ENCODE measurements around the gene SLC16A5. TPM values are rescaled to one million over a fixed set of nuclear protein-coding genes. Genes with fewer than 3 reads are reported as not detected.

Gene SLC16A5
- total RNA-seq, 1 donor from 2014 or later, result 3.9 TPM

DNA sequence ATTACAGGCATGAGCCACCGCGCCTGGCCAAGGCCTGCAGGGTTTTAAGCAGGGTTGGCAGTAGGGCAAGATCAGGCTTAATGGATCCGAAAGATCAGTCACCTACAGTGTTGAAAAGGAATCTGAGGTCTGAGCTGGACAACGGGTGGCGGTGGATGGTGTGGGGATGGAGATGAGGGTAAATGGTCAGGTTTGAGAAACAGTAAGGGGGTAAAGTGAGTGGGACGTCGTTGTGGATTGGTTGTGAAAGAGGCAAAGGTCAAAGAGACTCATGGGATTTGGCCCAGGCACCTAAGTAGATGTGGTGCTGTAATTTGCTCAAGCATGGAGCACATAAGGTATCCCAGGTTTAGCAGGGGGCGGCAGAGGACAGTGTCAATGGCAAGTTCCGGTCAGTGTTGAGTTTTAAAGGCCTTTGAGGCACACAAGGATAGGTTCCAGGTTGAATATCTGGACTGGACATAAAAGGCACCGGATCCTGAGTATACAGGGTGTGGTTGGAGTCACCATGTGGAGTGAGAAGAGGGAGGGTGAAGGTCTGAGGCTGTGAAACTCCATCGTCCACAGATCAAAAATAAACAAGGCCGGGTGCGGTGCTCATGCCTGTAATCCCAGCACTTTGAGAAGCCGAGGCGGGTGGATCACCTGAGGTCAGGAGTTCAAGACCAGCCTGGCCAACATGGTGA, 1.1 kb upstream of the SLC16A5 start:
- no peak for DNase-seq (ENCODE audit: low read depth in 2 of 2)

DNA sequence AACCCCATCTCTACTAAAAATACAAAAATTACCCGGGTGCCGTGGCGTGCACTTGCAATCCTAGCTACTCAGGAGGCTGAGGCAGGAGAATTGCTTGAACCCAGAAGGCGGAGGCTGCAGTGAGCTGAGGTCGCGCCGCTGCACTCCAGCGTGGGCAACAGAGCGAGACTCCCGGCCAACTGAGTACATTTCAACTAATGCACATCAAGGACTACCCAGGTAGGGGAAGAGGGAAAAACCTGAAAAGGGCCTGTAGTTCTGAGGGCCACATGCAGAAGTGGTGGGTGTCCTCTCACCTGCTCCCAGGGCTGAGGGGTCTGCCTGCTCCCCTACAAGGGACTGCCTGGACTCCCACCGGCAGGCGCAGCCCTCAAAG, 584 bp upstream of the SLC16A5 start:
- no peak for DNase-seq (ENCODE audit: low read depth in 2 of 2)

DNA sequence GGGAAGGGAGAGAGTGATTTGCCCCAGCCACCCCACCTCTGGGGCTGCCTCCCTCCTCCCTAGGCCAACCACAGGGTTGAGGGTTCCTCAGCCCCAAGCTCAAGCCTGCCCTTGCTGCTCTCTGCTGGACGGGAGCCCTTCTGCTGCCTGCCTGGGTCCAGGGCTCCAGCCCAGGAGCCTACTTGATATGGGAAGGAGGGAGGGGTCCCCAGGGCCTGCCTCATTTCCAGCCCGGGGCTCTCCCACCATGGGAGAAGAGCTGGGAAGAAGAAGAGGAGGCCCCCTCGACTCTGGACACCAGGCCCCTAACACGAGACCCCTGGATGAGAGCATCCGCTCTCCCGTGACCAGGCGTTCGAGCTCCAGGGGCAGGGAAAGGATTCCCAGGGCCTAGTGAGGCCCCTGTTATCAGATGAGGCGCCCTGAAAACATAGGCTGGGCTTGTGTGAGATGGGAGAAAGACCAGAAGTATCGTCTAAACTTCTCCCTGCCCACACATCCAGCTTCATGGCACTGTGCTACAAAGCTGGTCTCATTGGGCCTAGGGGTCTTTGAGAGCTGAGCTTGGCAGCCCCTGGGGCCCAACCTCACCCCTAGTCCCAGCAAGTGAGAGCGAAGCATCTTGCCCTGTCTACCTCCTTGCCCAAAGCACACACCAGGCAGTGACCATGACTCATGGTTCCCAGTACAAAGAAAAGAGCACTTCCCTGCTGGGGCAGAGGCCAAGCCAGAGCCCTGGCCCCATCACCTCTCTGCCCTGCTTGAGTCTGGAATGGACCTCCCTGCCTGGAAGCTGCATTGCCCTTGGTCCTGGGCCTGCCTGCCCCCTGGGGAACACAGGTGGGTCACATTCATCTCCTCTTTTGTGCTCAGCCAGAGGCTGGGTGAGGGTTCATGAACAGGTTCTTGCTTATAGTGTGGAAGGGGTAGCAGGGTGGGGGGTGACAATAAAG, 987 bp downstream of the SLC16A5 start:
- DNase-seq (ENCODE audit: low read depth in 2 of 2), result peak in 1 of 2 donors; percentile 60

DNA sequence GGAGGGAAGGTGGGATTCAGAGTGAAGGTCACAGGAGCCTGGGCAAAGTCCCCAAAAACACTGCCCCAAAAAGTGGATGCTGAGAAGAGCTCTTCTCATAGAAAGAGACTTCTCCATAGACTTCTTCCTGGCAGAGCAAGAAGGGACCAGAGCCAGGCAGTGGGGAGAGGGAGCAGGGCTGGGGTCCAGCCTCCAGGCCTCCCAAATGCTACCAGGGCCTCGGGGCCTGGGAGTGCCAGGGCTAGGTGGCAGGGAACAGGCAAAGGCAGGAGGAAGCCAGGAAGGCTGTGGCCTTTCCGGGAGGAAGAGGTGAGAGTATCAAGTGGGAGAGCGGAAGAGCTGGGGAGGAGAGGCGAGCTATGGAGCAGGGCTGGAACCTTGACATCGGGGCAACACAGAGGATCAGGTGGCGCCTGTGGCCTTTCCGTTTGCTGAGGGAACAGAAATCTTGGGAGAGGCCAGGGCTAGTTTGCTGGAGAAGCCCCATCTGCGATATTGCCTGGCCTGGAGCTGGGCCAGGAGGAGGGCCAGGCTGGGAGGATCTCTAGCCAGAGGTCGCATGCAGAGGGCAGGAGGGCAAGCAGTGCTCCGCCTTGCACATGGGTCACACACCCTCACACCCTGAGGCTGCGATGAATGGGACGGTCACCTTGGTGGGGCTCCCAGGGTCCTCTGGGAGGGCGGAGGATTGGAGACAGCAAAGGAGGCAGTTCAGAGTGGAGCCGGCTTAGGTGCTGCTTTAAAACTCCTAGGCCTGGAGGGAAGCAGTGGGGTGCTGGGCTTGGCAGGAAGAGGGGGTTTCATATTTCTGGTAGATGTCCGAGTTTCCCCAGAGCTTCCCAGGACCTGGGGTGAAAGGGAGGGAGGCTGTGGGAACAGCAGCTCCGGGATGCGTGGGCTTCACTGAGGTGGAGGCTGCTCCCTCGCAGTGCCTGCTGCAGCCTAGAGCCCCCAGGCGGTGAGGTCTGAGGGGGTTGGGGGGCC, 3.4 kb downstream of the SLC16A5 start:
- no peak for DNase-seq (ENCODE audit: low read depth in 2 of 2)

DNA sequence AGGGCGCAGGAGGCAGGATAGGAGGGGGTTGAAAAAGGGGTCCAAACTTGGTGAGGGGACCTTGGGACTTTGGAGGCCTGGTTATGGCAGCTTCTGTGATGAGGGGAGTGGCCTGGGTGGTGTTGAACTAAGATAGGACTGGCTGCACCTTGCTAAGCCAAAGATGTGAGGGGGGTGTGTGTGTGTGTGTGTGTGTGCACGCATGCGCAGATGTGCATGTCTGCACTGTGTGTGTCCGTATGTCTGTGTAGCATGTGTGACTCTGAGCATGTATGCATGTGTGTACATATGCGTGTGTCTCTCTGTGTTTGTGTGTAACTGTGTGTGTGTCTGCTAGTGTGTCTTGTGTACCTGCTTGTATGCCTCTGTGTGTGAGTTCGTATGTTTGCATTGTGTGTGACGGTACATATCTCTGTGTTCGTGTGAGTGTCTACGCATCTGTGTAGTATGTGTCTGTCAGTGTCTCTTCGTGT, 4.1 kb downstream of the SLC16A5 start:
- no peak for DNase-seq (ENCODE audit: low read depth in 2 of 2)

DNA sequence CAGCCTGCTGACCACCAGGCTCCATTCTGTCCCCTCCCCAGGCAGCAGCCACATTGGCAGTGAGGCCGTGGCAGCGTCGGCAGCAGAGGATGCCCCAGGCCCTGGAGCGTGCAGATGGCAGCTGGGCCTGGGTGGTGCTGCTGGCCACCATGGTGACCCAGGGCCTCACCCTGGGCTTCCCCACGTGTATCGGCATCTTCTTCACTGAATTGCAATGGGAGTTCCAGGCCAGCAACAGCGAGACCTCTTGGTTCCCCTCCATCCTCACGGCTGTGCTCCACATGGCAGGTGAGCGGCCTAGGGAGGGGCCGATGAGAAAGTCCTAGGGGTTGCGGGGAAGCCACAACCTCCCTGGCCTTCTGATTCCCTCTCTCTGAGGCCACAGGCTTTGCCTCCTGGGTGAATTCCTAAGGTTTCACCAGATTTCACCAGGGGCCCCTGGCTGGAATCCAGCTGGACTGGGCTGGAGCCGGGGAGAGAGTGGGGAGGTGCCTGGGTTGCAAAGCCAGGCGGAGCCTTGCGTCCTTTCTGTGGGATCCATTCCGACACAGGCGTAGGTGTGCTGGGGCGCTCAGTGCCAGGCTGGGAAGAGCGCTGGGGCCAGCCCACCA, 5.9 kb downstream of the SLC16A5 start:
- no peak for DNase-seq (ENCODE audit: low read depth in 2 of 2)

DNA sequence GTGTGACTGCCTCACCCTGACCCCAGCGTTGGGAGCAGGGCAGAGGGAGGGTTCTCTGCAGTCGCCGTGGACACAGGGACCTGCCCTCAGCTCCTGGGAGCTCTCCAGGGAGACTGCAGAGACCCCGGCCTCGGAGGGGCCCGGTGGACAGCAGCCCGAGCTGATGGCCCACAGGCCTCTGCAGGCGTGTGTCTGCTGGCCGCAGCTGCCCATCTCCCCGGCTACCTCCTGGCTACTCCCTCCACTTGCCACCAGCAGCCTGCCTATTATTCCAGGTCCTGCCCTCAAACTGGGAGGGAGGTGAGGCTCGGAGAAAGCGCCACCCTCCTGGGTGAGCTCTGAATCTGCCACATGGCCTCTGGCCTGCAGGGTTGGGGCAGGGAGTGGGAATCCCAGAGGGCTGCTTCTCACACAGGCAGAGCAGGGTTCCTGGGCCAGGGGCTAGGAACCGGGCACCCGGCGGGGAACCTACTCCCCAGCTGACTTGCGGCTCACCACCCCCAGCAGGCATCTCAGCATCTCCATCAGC, 7.2 kb downstream of the SLC16A5 start:
- no peak for DNase-seq (ENCODE audit: low read depth in 2 of 2)

DNA sequence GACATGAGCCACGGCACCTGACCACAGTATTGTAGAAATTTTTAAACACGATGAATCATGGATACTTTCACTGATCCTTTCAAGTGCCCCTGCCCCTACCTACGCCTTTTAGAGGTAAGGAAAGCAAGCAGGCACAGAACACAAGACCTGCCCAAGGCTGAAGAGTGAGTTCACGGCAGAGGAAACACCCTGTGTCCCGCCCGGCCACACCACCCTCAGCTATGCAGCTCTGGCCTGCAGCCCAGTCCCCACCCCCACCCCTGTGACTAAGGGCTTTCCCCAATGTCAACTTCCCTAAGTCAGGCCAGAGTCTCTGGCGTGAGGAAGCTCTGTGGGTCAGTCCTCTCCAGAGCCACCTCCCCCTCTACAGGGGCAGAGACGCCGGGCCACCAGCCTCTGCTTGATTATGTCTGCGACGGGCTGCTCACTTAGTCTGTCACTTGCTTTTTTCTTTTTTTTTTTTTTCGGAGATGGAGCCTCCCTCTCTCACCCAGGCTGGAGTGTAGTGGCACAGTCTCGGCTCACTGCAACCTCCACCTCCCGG, 8.4 kb downstream of the SLC16A5 start:
- DNase-seq (ENCODE audit: low read depth in 2 of 2), result peak; percentile 64 to 88

DNA sequence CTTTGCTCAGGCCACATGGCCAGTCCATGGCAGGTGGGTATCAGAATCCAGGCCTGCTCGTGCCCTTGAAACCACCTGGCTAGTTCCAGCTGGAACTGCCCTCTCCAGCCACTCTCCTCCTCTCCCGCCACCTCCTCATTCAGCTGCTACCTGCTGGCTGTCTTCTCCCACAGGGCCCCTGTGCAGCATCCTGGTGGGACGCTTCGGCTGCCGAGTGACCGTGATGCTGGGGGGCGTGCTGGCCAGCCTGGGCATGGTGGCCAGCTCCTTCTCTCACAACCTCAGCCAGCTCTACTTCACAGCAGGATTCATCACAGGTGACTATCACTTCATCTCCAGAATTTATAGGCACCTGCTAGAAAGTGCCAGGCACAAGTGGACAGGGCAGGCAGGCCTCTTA, 10.1 kb downstream of the SLC16A5 start:
- no peak for DNase-seq (ENCODE audit: low read depth in 2 of 2)

DNA sequence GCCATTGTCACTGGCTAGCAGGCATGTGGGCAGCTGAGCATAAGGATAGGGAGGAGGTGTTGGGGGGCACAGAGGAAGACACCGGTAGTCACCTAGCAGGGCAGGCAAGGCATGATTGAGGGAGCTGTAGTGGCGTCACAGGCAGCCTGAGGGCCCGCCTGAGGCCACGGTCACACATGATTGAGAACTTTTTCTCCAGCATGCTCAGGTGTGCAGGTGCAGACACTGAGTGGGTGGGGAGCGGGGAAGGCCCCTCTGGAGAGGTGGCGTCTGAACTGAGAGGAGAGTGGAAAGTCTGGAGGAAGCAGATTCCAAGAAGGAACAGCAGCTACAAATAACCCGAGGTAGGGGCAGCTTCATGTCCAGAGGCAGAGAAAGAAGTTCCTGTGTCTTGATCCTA, 11.1 kb downstream of the SLC16A5 start:
- no peak for DNase-seq (ENCODE audit: low read depth in 2 of 2)

DNA sequence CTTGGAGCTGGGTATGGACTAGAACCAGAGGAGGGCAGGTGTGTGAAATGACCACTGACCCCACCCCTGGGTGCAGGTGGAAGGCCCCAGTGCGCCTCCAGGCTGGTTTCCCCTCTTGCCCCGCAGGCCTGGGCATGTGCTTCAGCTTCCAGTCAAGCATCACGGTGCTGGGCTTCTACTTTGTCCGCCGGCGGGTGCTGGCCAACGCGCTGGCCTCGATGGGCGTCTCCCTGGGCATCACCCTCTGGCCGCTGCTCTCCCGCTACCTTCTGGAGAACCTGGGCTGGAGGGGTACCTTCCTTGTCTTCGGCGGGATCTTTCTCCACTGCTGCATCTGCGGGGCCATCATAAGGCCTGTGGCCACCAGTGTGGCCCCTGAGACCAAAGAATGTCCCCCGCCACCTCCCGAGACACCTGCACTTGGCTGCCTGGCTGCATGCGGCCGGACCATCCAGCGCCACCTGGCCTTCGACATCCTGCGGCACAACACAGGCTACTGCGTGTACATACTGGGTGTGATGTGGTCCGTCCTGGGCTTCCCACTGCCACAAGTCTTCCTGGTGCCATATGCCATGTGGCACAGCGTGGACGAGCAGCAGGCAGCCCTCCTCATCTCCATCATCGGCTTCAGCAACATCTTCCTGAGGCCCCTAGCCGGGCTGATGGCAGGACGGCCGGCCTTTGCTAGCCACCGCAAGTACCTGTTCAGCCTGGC, 12.3 kb downstream of the SLC16A5 start:
- no peak for DNase-seq (ENCODE audit: low read depth in 2 of 2)

DNA sequence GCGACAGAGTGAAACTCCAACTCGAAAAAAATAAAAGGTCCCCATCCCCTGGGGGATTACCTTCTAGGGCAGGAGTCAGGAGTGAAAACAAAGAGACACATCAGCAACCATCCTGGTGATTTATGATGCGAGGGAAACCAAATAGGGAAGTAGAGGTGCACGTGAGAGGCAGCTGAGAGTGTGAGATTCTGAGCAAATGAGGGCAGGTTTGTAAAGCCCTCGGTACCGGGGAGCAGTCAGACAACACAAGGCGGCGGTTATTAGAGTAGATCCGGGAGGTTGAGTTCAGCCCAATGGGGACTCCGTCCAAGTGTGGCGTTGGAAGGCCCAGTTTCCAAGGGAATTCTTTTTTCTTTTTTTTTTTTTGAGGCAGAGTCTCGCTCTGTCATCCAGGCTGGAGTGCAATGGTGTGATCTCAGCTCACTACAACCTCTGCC, 14.6 kb downstream of the SLC16A5 start:
- DNase-seq (ENCODE audit: low read depth in 2 of 2), result no peak

DNA sequence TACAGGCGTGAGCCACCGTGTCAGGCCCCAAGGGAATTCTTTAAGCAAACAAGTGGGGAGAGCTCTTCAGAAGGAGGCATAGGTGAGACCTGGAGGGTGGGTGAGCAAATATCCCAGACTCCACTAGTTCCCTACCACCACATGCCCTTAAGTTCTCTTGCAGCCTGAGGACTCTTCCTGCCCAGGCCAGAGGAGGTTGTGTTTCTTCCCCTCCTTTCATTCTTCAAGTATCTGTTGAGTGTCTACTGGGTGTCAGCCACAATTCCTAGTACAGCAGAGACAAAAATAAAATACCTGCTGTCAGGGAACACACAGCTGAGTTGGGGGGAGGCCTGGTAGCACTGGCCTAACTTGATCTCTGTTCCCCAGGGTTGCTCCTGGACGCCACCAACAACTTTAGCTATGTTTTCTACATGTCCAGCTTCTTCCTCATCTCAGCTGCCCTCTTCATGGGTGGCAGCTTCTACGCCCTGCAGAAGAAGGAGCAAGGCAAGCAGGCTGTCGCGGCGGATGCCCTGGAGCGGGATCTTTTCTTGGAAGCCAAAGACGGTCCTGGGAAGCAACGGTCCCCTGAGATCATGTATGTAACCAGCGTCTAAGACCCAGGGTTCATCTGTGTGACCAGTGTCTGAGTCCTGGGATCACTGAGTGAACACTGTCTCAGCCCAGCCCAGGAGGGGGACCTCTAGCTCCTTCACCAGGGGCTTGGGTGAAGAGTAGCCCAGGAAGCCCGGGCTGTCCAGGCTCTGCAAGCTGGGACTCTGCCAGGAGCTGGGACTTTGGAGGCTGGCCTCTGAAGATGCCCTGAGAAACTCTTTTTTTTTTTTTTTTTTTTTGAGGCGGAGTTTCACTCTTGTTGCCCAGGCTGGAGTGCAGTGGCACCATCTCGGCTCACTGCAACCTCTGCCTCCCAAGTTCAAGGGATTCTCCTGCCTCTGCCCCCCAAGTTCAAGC, 16.1 kb downstream of the SLC16A5 start:
- DNase-seq (ENCODE audit: low read depth in 2 of 2), result no peak

DNA sequence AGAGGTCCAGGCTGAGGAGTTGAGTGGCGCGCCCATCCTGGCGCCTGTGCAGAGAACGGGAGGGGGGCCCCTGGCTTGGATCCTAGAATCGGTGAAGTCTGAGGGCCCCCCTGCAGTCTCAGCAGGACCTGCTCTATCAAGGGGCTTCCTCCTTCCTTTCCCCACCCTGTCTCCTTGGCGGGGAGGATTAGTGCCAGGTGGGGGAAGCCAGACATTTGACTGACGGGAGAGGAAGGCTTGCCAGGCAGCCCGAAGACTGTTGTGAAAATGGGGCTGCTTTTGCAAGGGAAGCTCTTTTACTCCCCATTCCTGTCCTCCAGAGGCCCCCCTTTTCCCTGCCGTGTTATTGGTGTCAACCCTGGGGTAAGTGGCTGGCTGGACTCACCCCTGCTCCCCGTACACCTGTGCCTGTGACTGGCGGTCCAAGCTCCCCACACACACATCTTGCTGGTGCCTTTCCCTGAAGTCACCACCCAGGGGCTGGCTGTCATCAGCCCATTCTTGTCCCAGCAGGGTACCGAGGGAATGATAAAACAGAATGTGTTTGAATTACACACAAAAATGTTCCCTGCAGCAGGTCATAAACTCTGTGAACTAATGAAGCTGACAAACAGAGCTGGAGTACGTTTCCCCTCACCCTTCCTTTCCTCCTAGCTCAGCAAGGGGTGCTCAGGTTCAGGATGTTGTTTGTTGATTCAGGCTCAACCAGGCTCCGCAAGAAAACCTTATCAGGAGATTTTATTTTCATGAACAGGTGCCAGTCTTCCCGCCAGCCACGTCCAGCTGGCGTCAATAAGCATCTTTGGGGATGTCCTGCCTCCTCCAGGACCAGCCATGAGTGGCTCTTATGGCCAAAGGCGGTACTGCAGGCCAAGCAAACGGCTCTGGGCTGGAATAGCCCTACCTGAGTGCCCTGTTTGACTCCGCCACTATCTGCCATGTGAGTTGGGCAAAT, 17.6 kb downstream of the SLC16A5 start:
- DNase-seq (ENCODE audit: low read depth in 2 of 2), result peak; percentile 55 to 90

DNA sequence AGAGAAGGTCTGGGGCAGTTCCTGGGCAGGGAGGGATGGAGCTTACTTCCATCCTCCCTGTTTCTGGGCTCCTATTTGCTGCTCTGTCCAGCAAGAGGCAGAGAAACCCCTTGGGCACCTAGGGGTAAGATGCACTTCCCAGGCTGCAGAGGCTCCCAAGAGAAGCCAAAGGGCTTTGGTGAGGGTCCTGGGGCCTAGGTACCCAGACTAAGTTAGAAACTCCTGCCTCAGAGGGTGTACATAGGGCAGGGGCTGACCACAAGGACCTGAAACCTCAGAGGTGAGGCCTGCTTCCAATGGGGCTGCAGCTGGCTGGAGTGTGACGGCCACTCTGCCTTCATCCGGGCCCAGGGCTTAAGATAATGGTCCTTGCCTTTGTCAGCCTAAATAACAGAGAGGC, 20.4 kb downstream of the SLC16A5 start:
- DNase-seq (ENCODE audit: low read depth in 2 of 2), result no peak

DNA sequence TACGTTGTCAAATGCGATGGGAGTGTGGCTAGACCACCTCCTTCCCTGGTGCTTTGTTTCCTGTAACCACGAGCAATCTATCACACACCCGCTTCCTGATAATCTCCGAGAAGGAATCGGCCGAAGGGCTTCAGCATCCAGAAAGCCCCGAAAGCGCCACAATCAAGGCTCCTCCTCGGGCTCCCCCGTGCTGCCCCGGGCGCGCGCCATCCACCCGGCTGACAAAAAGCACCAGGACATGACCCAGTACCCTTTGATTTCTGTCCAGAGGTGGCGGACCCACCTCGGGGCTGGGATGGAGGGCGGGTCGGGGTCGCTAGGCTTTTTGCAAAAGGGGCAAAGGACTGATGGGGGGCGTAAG, 21.3 kb downstream of the SLC16A5 start:
- DNase-seq (ENCODE audit: low read depth in 2 of 2), result no peak

DNA sequence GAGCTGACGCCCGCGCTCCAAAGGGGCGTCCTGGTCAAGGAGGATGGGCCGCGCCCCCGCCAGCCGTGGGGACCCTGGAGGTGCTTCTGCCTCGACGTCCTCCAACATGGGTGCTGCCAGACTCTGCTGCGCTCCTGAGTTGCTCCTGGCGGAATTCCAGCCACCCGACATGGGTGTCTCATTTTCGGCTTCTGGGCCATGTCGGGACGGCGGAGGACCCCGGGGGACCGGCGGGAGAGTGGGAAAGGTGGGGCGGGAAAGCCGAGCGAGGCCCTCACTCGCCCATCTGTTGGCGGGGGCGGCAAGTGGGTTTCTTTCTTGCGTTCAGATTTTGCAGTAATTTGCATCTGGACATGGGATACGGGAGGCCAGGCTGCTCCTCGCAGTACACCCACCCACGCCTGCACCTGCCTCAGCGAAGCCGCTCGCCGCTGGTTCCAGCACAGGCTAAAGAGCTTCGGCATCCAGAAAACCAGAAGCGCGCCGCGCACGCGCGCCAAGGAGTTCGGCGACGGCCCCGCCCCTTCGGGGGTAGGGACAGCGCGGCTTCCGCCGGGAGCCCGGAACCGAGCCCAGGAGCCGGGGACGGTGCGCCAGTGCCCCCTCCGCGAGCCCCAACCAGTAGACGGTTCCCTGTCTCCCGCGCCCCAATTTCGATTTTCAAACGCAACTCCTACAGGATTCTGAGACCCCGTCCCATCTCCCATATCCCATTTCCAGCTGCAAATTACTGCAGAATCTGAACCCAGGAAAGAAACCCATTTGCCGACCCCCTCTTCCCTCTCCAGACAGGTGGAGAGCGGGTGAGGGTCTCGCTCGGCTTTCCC, 21.9 kb downstream of the SLC16A5 start, which contains the start of gene ARMC7:
Gene ARMC7, plus strand, starts transcription at position 563 of the 827 bp plus-strand sequence. CDS start 320 bp downstream, outside the sequence.
- peak; percentile 65 to 82 for DNase-seq (ENCODE audit: low read depth in 2 of 2)
